Stomach (tissue), 4 donors: ENCODE data around the gene FBXL14.

ENCODE experiments used
- POLR2A ChIP-seq, 4 donors: fragments of 450-650 bp; IDR thresholded peaks; one replicate each; pipeline ENCODE4 v1.6.1; 2016; ENCODE audit warnings: antibody characterized with exemption in 4 of 4, control low read depth in 2 of 4, mild to moderate bottlenecking in 1 of 4, moderate library complexity in 1 of 4
- TF ChIP-seq, protein P1 (sequence below), 7 experiments: fragments of 450-650 bp in 4 of 7; fragments of 200-600 bp in 3 of 7; sonication (generic) in 3 of 7; IDR thresholded peaks; one replicate each; pipeline ENCODE4 v1.5.1; 2016 to 2019; ENCODE audit warnings: antibody characterized with exemption in 7 of 7, control low read depth in 2 of 7, mild to moderate bottlenecking in 1 of 7

- TF ChIP-seq, protein P1, sequence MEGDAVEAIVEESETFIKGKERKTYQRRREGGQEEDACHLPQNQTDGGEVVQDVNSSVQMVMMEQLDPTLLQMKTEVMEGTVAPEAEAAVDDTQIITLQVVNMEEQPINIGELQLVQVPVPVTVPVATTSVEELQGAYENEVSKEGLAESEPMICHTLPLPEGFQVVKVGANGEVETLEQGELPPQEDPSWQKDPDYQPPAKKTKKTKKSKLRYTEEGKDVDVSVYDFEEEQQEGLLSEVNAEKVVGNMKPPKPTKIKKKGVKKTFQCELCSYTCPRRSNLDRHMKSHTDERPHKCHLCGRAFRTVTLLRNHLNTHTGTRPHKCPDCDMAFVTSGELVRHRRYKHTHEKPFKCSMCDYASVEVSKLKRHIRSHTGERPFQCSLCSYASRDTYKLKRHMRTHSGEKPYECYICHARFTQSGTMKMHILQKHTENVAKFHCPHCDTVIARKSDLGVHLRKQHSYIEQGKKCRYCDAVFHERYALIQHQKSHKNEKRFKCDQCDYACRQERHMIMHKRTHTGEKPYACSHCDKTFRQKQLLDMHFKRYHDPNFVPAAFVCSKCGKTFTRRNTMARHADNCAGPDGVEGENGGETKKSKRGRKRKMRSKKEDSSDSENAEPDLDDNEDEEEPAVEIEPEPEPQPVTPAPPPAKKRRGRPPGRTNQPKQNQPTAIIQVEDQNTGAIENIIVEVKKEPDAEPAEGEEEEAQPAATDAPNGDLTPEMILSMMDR (IDR thresholded peaks at IDR 0.05) = no peak
- TF ChIP-seq POLR2A (IDR thresholded peaks at IDR 0.05) = no peak
These were observed 448 bp downstream of the FBXL14 start for GRCh38 chr12:1594006-1594260.
